H1 (cell line): ENCODE measurements around the gene GBF1. TPM values are rescaled to one million over a fixed set of nuclear protein-coding genes. Genes with fewer than 3 reads are reported as not detected.

ENCODE experiments used
- CTCF ChIA-PET: fragments of 300-600 bp; sonication (Branson Sonifier 250); formaldehyde crosslinking; loops from one replicate; lab custom pipeline; 2021; ENCODE audit not compliant: partially characterized antibody; lab: Charles Lee
- POLR2A ChIA-PET: fragments of 300-600 bp; sonication (Branson Sonifier 250); formaldehyde crosslinking; loops from one replicate; lab custom pipeline; 2021; ENCODE audit warnings: inconsistent platforms; ENCODE audit not compliant: partially characterized antibody; lab: Charles Lee
- DNase-seq, 2 experiments: peaks; one replicate each; pipeline versions ENCODE4 v3.0.0 to v3.0.0-alpha.2; 2010 to 2022; ENCODE audit warnings: low spot score in 2 of 2, low read depth in 1 of 2, mixed read lengths in 1 of 2
- FAIRE-seq: peaks from 2 replicates; lab custom pipeline; 2011; peaks lifted over from hg19 to GRCh38; lab: Jason Lieb, UNC
- H2AFZ ChIP-seq: 2 replicates; pipeline ENCODE4 v1.8.1; 2012; ENCODE audit warnings: low read length, inconsistent platforms
- H2AK5ac ChIP-seq: 2 replicates; pipeline ENCODE4 v1.6.1; 2013; ENCODE audit warnings: low read depth, low read length
- H2BK120ac ChIP-seq: replicated peaks from 2 replicates; pipeline ENCODE3; 2013; ENCODE audit warnings: low read depth, low read length, inconsistent platforms
- H2BK12ac ChIP-seq: 2 replicates; pipeline ENCODE4 v1.6.1; 2013; ENCODE audit warnings: low read depth, low read length
- H2BK15ac ChIP-seq: 2 replicates; pipeline ENCODE4 v1.6.1; 2013; ENCODE audit warnings: low read length
- H2BK20ac ChIP-seq: 2 replicates; pipeline ENCODE4 v1.6.1; 2013; ENCODE audit warnings: low read length
- H2BK5ac ChIP-seq: 2 replicates; pipeline ENCODE4 v1.6.1; 2013; ENCODE audit warnings: low read depth, low read length
- H3K14ac ChIP-seq: 2 replicates; pipeline ENCODE4 v1.6.1; 2013; ENCODE audit warnings: inconsistent platforms; ENCODE audit not compliant: insufficient read length
- H3K18ac ChIP-seq: 2 replicates; pipeline ENCODE4 v1.6.1; 2013; ENCODE audit warnings: low read length; ENCODE audit errors: extremely low read depth
- H3K23ac ChIP-seq: 2 replicates; pipeline ENCODE4 v1.6.1; 2013; ENCODE audit warnings: inconsistent platforms; ENCODE audit not compliant: insufficient read length
- H3K23me2 ChIP-seq: 2 replicates; pipeline ENCODE4 v1.6.1; 2013; ENCODE audit warnings: low read depth, low read length
- H3K27ac ChIP-seq: 2 replicates; pipeline ENCODE4 v1.6.1; 2011; ENCODE audit warnings: low read depth, low read length, inconsistent platforms
- H3K27me3 ChIP-seq, 4 experiments: replicated peaks in 1 of 4; 1 replicate in 1 of 4; 2 replicates in 3 of 4; pipeline versions ENCODE4 v1.6.1 to v1.8.1; 2011 to 2013; ENCODE audit warnings: low read length in 3 of 4, mild to moderate bottlenecking in 3 of 4, inconsistent platforms in 2 of 4, mixed read lengths in 2 of 4, moderate library complexity in 1 of 4; ENCODE audit not compliant: control insufficient read depth in 3 of 4, insufficient read depth in 3 of 4; ENCODE audit errors: extremely low read depth in 1 of 4
- H3K36me3 ChIP-seq, 4 experiments: 2 replicates each; pipeline versions ENCODE4 v1.6.1 to v1.8.1; 2011 to 2013; ENCODE audit warnings: mild to moderate bottlenecking in 4 of 4, low read length in 3 of 4, moderate library complexity in 2 of 4, control low read depth in 1 of 4, inconsistent platforms in 1 of 4; ENCODE audit not compliant: insufficient read depth in 4 of 4, control insufficient read depth in 2 of 4
- H3K4ac ChIP-seq: replicated peaks from 2 replicates; pipeline ENCODE3; 2013; ENCODE audit warnings: low read length, low read depth, mixed read lengths, inconsistent platforms; ENCODE audit not compliant: insufficient read length
- H3K4me1 ChIP-seq, 4 experiments: replicated peaks in 1 of 4; 1 replicate in 1 of 4; 2 replicates in 3 of 4; pipeline versions ENCODE4 v1.6.1 to v1.8.1; 2011 to 2013; ENCODE audit warnings: low read length in 3 of 4, inconsistent platforms in 2 of 4, mixed read lengths in 1 of 4; ENCODE audit not compliant: insufficient read depth in 4 of 4, control insufficient read depth in 3 of 4
- H3K4me2 ChIP-seq, 2 experiments: 2 replicates each; pipeline versions ENCODE4 v1.6.1 to v1.8.1; 2011 to 2013; ENCODE audit warnings: low read depth in 2 of 2, low read length in 2 of 2, control low read depth in 1 of 2, inconsistent platforms in 1 of 2, mild to moderate bottlenecking in 1 of 2; ENCODE audit not compliant: insufficient read depth in 1 of 2
- H3K4me3 ChIP-seq, 4 experiments: fragments of 200-600, 300-600 bp in 1 of 4; sonication (generic), shearing (Covaris generic), sonication (Bioruptor Twin) in 1 of 4; 2 replicates each; pipeline versions ENCODE4 v1.5.1 to v1.8.1; 2011 to 2016; ENCODE audit warnings: low read length in 4 of 4, low read depth in 3 of 4, control low read depth in 2 of 4, inconsistent platforms in 2 of 4, mild to moderate bottlenecking in 2 of 4, mixed read lengths in 1 of 4, moderate library complexity in 1 of 4; ENCODE audit not compliant: insufficient read depth in 2 of 4; ENCODE audit errors: extremely low read depth in 1 of 4
- H3K56ac ChIP-seq: replicated peaks from 2 replicates; pipeline ENCODE3; 2013; ENCODE audit warnings: low read depth, mild to moderate bottlenecking, mixed read lengths, low read length, inconsistent platforms; ENCODE audit not compliant: insufficient read length
- H3K79me1 ChIP-seq: 2 replicates; pipeline ENCODE4 v1.6.1; 2013; ENCODE audit warnings: low read depth, low read length, control low read depth
- H3K79me2 ChIP-seq, 2 experiments: 2 replicates each; pipeline versions ENCODE4 v1.6.1 to v1.8.1; 2012 to 2013; ENCODE audit warnings: low read length in 2 of 2, mild to moderate bottlenecking in 2 of 2, inconsistent platforms in 1 of 2; ENCODE audit not compliant: insufficient read depth in 2 of 2, control insufficient read depth in 1 of 2
- H3K9ac ChIP-seq, 4 experiments: replicated peaks in 1 of 4; 1 replicate in 1 of 4; 2 replicates in 3 of 4; pipeline versions ENCODE4 v1.6.1 to v1.8.1; 2011 to 2013; ENCODE audit warnings: low read depth in 3 of 4, low read length in 3 of 4, control low read depth in 2 of 4, mild to moderate bottlenecking in 2 of 4, moderate library complexity in 2 of 4, inconsistent platforms in 1 of 4; ENCODE audit errors: extremely low read depth in 1 of 4
- H3K9me3 ChIP-seq, 2 experiments: 2 replicates each; pipeline versions ENCODE4 v1.6.1 to v1.8.1; 2012 to 2013; ENCODE audit warnings: mild to moderate bottlenecking in 2 of 2, moderate library complexity in 2 of 2, control low read depth in 1 of 2, inconsistent platforms in 1 of 2, low read depth in 1 of 2, low read length in 1 of 2, mixed read lengths in 1 of 2; ENCODE audit not compliant: insufficient read depth in 2 of 2
- H4K20me1 ChIP-seq, 2 experiments: replicated peaks in 1 of 2; 2 replicates each; pipeline versions ENCODE3 to v1.8.1; 2011 to 2013; ENCODE audit warnings: inconsistent platforms in 2 of 2, low read length in 2 of 2, mild to moderate bottlenecking in 1 of 2; ENCODE audit not compliant: insufficient read depth in 2 of 2, control insufficient read depth in 1 of 2
- H4K5ac ChIP-seq: 2 replicates; pipeline ENCODE4 v1.6.1; 2013; ENCODE audit warnings: low read length, low read depth, mixed read lengths, inconsistent platforms; ENCODE audit not compliant: insufficient read length
- H4K8ac ChIP-seq: 2 replicates; pipeline ENCODE4 v1.8.0; 2013; ENCODE audit warnings: mild to moderate bottlenecking, moderate library complexity, low read length, inconsistent platforms; ENCODE audit not compliant: insufficient read depth; ENCODE audit errors: extremely low read depth
- H4K91ac ChIP-seq: replicated peaks from 2 replicates; pipeline ENCODE3; 2013; ENCODE audit warnings: low read length, mixed read lengths, inconsistent platforms; ENCODE audit not compliant: insufficient read length
- CREB1 ChIP-seq: IDR thresholded peaks from 2 replicates; pipeline ENCODE4 v1.6.1; 2012; ENCODE audit warnings: inconsistent platforms
- SP1 ChIP-seq: IDR thresholded peaks from 2 replicates; pipeline ENCODE4 v1.6.1; 2011; ENCODE audit warnings: low read depth, low read length
- WGBS, 2 experiments: shearing (Covaris generic) in 1 of 2; methylation state at CpG; one replicate each; pipeline versions ENCODE4 v1.1.6 to v1.1.7; 2013 to 2015; ENCODE audit warnings: low lambda C conversion rate in 2 of 2, mixed read lengths in 2 of 2, inconsistent platforms in 1 of 2, low coverage in 1 of 2, missing lambda C conversion rate in 1 of 2; ENCODE audit not compliant: insufficient replicate concordance in 2 of 2, insufficient coverage in 1 of 2, insufficient read length in 1 of 2; ENCODE audit errors: extremely low coverage in 1 of 2, missing lambda C conversion rate in 1 of 2; 5-methylcytosine and 5-hydroxymethylcytosine counted together
- polyA plus RNA-seq, 7 experiments: library from polyadenylated mRNA; depleted of rRNA in 3 of 7; stranded (reverse) in 5 of 7; unstranded in 2 of 7; fragments of >200 nt in 5 of 7; fragments of 200-250 nt in 2 of 7; gene quantifications; 1 replicate in 5 of 7; 2 replicates in 1 of 7; 4 replicates in 1 of 7; pipeline versions ENCODE4 v1.2.1 to v1.2.3, GENCODE V29; 2011 to 2013; ENCODE audit warnings: missing spikeins in 2 of 7, mixed read lengths in 2 of 7
- total RNA-seq: library from RNA; stranded (reverse); fragmentation: NEBNext Ultra II Directional; extraction: Animal tissue kit (Norgen Biotek cat#: 25700); gene quantifications from 2 replicates; pipeline ENCODE4 v1.2.1, GENCODE V29; 2021

The GBF1 gene
- total and polyA plus RNA-seq, 2 of the 8 experiments (the other 6 are each of a cell fraction or from before 2014, with no cell fraction given): 11.0 to 25.5 TPM

GRCh38 chr10:102400598-102401341, 155.4 kb downstream of the GBF1 start:
- Histone ChIP-seq H3K36me3 (peaks cover 2 to 13% (median 8%) of the 10 kb centered on the region in 4 experiments; a peak in 6 of 8 replicates), H3K4ac (no peak overlapping the region), H3K79me1 (no peaks in the 10 kb centered on the region), H2AK5ac (no peak overlapping the region), H3K9ac (no peak overlapping the region; a peak in 1 of 7 replicates), H3K23me2 (peaks cover 3% of the 10 kb centered on the region; the same call in 1 of the 2 replicates), H3K23ac (no peak overlapping the region), H3K4me1 (peaks cover 0 to 18% (median 10%) of the 10 kb centered on the region in 4 experiments; a peak in 6 of 7 replicates), H3K27ac (no peak overlapping the region), H3K14ac (no peak overlapping the region), H3K56ac (no peak overlapping the region), H2BK20ac (no peak overlapping the region), H2AFZ (no peak overlapping the region), H3K79me2 (no peaks in the 10 kb centered on the region), H2BK15ac (no peak overlapping the region), H4K20me1 (peaks cover 6 to 10% of the 10 kb centered on the region in 2 experiments), H3K18ac (no peak overlapping the region), H3K27me3 (peaks cover 0 to 6% (median 3%) of the 10 kb centered on the region in 4 experiments; a peak in 4 of 7 replicates), H4K5ac (no peak overlapping the region), H3K9me3 (no peaks in the 10 kb centered on the region), H3K4me2 (no peak overlapping the region), H2BK120ac (no peak overlapping the region), H2BK12ac (no peak overlapping the region), H4K8ac (no peak overlapping the region), H4K91ac (no peak overlapping the region), H2BK5ac (no peak overlapping the region), H3K4me3 (no peak overlapping the region)
- POLR2A ChIA-PET: interaction anchor here (0.8 to 6.1 kb wide), 6 partner anchors 9 to 287 kb away, joined by 3 to 38 read pairs (median 4); partner anchors contain the start of genes CUEDC2 and FBXL15
- DNase-seq (no peak), FAIRE-seq (no peak)
- WGBS, 2 experiments: 95% methylated on average over 12 of the region's 22 CpGs; no CpG with 5 or more reads in 1 of the 2 experiments
- CTCF ChIA-PET: interaction anchor here (0.7 to 16.4 kb wide), 21 partner anchors 10 to 231 kb away, joined by 3 to 357 read pairs (median 4); partner anchors contain the start of genes C10orf95, ELOVL3, FBXL15 and PSD
- TF ChIP-seq SP1: no peak
- no peak for TF ChIP-seq CREB1
